Gastrocnemius medialis (tissue), 4 donors: Measurements from ENCODE around the gene TMEM169. TPM values are rescaled to one million over a fixed set of nuclear protein-coding genes. Genes with fewer than 3 reads are reported as not detected.

Source experiments
- ATAC-seq, 2 donors: fragments of 150-250 bp; one replicate each; pipeline ENCODE4 v1.9.1; 2016
- DNase-seq, 2 donors: peaks; one replicate each; pipeline ENCODE4 v3.0.0-alpha.2; 2019
- H3K27ac ChIP-seq, 4 donors: fragments of 200-600 bp; sonication (generic); 1 replicate in 1 of 4; 2 replicates in 3 of 4; pipeline ENCODE4 v1.5.1; 2016 to 2018; ENCODE audit warnings: mild to moderate bottlenecking in 2 of 4, moderate library complexity in 1 of 4
- H3K27me3 ChIP-seq, 3 donors: fragments of 200-600 bp; sonication (generic) in 2 of 3; 1 replicate in 1 of 3; 2 replicates in 2 of 3; pipeline versions ENCODE4 v1.5.1 to v1.6.0; 2016 to 2019; ENCODE audit warnings: mild to moderate bottlenecking in 1 of 3, moderate library complexity in 1 of 3
- H3K36me3 ChIP-seq, 2 donors: fragments of 200-600 bp; sonication (generic) in 1 of 2; one replicate each; pipeline ENCODE4 v1.5.1; 2017 to 2018
- H3K4me1 ChIP-seq, 2 donors: fragments of 200-600 bp; sonication (generic) in 1 of 2; one replicate each; pipeline ENCODE4 v1.5.1; 2016 to 2017; ENCODE audit warnings: mild to moderate bottlenecking in 2 of 2
- H3K4me3 ChIP-seq, 4 donors: fragments of 200-600 bp; sonication (generic) in 3 of 4; 1 replicate in 1 of 4; 2 replicates in 3 of 4; pipeline ENCODE4 v1.5.1; 2016 to 2019; ENCODE audit warnings: mild to moderate bottlenecking in 2 of 4
- H3K9me3 ChIP-seq, 3 donors: fragments of 200-600 bp; sonication (generic) in 2 of 3; 1 replicate in 1 of 3; 2 replicates in 2 of 3; pipeline ENCODE4 v1.5.1; 2016 to 2019
- POLR2A ChIP-seq, 2 donors: fragments of 450-650 bp; IDR thresholded peaks; one replicate each; pipeline ENCODE4 v1.6.1; 2017; ENCODE audit warnings: antibody characterized with exemption in 2 of 2, mild to moderate bottlenecking in 2 of 2, moderate library complexity in 2 of 2
- in situ Hi-C, 4 donors: fragments of 200-750 bp; cut with MboI; loops; one replicate each; pipeline versions ENCODE4 v1.15.0 to v1.8.0; 2017; ENCODE audit warnings: low sequenced_read_pairs in 4 of 4
- intact Hi-C: fragments of 100-400 bp; cut with DNase I; formaldehyde crosslinking; loops from one replicate; pipeline ENCODE4 v1.15.1; 2023; ENCODE audit warnings: low total_unique reads
- total RNA-seq, 4 donors: library from RNA; depleted of rRNA; stranded (reverse); fragments of >200 nt; gene quantifications; one replicate each; pipeline versions ENCODE4 v1.1.0 to v1.2.3, GENCODE V29; 2016
- TF ChIP-seq, protein P1 (sequence below), 5 experiments: fragments of 450-650 bp in 3 of 5; fragments of 200-600 bp in 2 of 5; sonication (generic) in 2 of 5; IDR thresholded peaks in 4 of 5; conservative IDR thresholded peaks in 1 of 5; 1 replicate in 4 of 5; 2 replicates in 1 of 5; pipeline ENCODE4 v1.5.1; 2016 to 2019; ENCODE audit warnings: antibody characterized with exemption in 5 of 5, mild to moderate bottlenecking in 3 of 5, moderate library complexity in 3 of 5

The TMEM169 gene
- total RNA-seq, 4 donors from 2014 or later: not detected

DNA sequence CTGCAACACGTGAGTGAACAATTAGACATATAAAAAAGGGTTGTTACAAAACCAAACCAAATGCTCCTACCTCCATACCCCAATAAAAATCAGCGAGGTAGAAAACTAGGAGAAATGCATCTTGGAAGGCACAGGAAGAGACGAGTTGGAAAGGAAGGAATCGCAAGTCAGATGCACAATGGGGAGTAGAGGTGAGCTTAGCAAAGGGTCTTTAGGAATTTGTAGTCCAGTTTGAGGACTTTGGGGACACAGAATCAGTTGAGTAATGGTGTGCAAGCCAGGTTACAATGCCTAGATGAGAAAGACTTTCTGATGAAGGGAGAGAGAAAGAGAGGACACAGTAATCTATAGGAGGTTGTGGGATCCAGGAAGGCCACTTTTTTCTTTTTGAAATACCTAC lies 63.1 kb downstream of the TMEM169 start:
- no peaks in the 10 kb centered on the region for H3K9me3 ChIP-seq
- DNase-seq (no peak), ATAC-seq (no peak)
- TF ChIP-seq, protein P1, sequence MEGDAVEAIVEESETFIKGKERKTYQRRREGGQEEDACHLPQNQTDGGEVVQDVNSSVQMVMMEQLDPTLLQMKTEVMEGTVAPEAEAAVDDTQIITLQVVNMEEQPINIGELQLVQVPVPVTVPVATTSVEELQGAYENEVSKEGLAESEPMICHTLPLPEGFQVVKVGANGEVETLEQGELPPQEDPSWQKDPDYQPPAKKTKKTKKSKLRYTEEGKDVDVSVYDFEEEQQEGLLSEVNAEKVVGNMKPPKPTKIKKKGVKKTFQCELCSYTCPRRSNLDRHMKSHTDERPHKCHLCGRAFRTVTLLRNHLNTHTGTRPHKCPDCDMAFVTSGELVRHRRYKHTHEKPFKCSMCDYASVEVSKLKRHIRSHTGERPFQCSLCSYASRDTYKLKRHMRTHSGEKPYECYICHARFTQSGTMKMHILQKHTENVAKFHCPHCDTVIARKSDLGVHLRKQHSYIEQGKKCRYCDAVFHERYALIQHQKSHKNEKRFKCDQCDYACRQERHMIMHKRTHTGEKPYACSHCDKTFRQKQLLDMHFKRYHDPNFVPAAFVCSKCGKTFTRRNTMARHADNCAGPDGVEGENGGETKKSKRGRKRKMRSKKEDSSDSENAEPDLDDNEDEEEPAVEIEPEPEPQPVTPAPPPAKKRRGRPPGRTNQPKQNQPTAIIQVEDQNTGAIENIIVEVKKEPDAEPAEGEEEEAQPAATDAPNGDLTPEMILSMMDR (IDR thresholded peaks at IDR 0.05 in 4 of 5, conservative IDR thresholded peaks at IDR 0.05 in 1 of 5): no peak
- no peak for TF ChIP-seq POLR2A (IDR thresholded peaks at IDR 0.05)
- H3K27ac ChIP-seq: no peak overlapping the region
- H3K4me1 ChIP-seq: peaks cover 0 to 5% of the 10 kb centered on the region in 2 donors
- no peaks in the 10 kb centered on the region for H3K27me3 ChIP-seq
- intact Hi-C loops (no loop called here), in situ Hi-C loops (no loop called here)
- H3K36me3 ChIP-seq: peaks cover 2 to 76% of the 10 kb centered on the region in 2 donors
- no peak overlapping the region for H3K4me3 ChIP-seq

DNA sequence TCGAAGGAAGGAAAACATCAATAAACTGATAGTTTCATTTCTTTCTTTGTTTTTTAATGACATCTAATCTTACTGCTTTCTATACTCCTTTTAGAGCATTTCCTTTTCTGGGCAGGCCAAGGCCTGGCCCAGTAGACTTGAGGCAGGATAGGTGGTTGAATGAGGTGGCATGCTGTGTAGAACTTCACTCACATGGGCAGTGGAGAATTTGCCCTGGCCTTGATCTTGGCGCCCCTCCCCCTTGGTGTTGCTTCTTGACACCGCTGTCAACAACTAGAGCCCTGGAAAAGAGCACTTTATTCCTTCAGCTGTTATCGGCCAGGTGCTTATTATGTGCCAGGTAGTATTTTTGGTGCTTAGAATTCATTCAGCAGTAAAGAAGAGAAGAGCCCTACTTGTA lies 64.9 kb downstream of the TMEM169 start:
- in situ Hi-C loops (no loop called here), intact Hi-C loops (no loop called here)
- peaks cover 2 to 78% of the 10 kb centered on the region in 2 donors for H3K36me3 ChIP-seq
- no peak overlapping the region for H3K27ac ChIP-seq
- H3K9me3 ChIP-seq: no peaks in the 10 kb centered on the region
- DNase-seq: no peak
- peaks cover 0 to 5% of the 10 kb centered on the region in 2 donors for H3K4me1 ChIP-seq
- no peak overlapping the region for H3K4me3 ChIP-seq
- no peak for TF ChIP-seq POLR2A (IDR thresholded peaks at IDR 0.05)
- TF ChIP-seq, protein P1 (IDR thresholded peaks at IDR 0.05 in 4 of 5, conservative IDR thresholded peaks at IDR 0.05 in 1 of 5): no peak
- H3K27me3 ChIP-seq: no peaks in the 10 kb centered on the region
- ATAC-seq: no peak

DNA sequence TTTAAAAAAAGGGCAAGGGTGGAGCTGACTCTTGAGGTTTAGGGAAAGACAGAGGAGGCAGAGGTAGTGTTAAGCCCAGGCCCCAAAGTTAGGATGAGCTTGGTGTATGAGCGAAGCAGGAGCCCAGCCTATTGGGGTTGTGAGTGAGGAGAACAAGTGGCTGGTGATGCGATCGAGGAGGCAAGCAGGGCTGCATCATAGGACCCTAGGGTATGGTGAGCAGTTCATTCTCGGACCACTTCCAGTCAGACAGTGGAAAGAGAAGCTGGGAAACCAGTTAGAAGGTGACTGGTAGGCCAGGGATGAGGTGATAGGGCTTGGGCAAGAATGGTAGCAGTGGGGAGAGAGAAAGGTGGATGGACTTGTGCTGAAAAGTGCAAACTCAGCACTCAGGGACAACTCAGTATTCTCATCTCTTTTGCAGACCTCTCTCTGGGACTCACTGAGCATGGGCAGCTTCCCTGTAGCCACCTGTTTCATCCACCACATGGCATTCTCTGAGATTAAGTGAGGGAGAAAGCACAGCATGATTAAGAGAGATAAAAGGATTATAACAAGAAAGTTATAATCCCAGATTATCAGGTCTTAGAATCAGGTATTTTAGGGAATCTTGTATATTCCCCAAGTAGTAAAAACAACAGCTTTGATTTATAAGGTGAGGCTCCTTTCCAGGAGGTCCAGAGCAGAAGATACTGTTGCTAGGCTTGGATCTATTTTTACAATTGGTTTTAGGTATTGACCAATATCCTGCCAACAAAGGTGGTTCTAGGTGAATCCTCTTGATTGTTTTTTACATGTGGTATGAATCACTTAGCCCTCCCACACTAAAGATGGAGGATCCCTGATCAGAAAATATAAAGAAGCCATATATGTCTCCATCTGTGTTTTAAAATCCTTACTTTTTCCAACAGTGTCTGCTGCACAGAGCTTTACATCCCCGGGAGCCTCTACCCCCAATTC lies 65.7 kb downstream of the TMEM169 start:
- in situ Hi-C loops (no loop called here), intact Hi-C loops (no loop called here)
- H3K27ac ChIP-seq: no peak overlapping the region
- H3K9me3 ChIP-seq: no peaks in the 10 kb centered on the region
- peaks cover 2 to 78% of the 10 kb centered on the region in 2 donors for H3K36me3 ChIP-seq
- H3K27me3 ChIP-seq: no peaks in the 10 kb centered on the region
- H3K4me3 ChIP-seq: no peak overlapping the region
- no peak for DNase-seq
- no peak for TF ChIP-seq POLR2A (IDR thresholded peaks at IDR 0.05)
- TF ChIP-seq, protein P1 (IDR thresholded peaks at IDR 0.05 in 4 of 5, conservative IDR thresholded peaks at IDR 0.05 in 1 of 5): no peak
- H3K4me1 ChIP-seq: peaks cover 0 to 5% of the 10 kb centered on the region in 2 donors
- no peak for ATAC-seq

DNA sequence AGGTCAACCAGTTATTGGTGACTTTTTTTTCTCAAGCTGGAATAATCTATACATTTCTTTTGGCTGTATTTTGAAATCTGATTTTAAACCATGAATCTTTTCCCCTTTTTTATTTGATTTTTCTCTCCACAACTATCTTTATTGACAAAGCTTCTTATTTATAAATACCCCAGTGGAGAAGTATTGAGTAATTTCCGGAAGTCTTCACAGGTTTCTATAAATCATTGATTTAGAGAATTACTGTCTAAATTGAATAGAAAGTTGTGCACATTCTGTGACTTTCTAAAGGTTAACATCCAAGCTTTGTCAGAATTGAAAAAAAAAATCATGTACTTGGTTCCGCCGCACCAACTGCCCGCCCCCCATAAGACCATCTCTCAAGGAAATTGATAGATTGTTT lies 67.3 kb downstream of the TMEM169 start:
- intact Hi-C loops (no loop called here), in situ Hi-C loops (no loop called here)
- H3K4me3 ChIP-seq: no peak overlapping the region
- TF ChIP-seq, protein P1 (IDR thresholded peaks at IDR 0.05 in 4 of 5, conservative IDR thresholded peaks at IDR 0.05 in 1 of 5): no peak
- TF ChIP-seq POLR2A (IDR thresholded peaks at IDR 0.05): no peak
- H3K27ac ChIP-seq: no peak overlapping the region
- H3K36me3 ChIP-seq: peaks cover 2 to 80% of the 10 kb centered on the region in 2 donors
- ATAC-seq (no peak), DNase-seq (no peak)
- no peaks in the 10 kb centered on the region for H3K9me3 ChIP-seq
- peaks cover 0 to 5% of the 10 kb centered on the region in 2 donors for H3K4me1 ChIP-seq
- no peaks in the 10 kb centered on the region for H3K27me3 ChIP-seq
